ENCODE measurements around the gene FBXO21. TPM values are rescaled to one million over a fixed set of nuclear protein-coding genes. Genes with fewer than 3 reads are reported as not detected.

Gene FBXO21
- total and polyA plus RNA-seq, 2 experiments from 2014 or later: 46.3 to 84.2 TPM

DNA sequence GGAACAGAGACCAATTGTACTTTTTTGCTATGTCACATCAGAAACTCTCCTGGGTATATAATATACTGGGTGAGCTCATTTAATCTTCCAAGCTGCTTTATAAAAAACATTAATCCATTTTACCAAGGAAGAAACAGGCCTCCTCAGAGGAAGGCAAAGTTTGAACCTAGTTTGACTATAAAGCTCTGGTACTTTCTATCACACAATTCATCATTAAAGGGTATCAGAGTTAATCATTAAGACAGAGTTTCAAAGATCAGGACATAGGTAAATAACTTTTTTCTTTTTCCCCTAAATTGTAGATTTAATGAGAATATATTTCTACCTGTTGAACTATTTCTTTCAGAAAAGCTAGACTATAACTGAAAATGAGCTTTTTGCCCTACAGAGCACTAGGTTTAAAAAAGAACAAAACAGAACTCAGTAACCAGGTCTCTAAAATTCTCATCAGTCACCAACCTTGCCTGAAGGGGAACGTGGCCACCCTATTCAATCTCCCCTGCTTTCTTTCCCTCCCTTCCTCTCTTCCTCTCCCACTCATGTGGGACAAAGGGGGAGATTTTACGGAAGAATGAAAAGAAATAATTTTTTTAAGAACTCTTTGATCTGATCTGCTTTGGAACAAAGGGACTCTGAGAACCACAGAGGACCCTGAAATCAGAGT lies 18.6 kb downstream of the FBXO21 start:
- H3K4me1 ChIP-seq (ENCODE audit: insufficient read depth): no peaks in the 10 kb centered on the region
- no peak overlapping the region for H3K4me2 ChIP-seq
- H3K36me3 ChIP-seq (ENCODE audit: insufficient read depth): peaks cover 66% of the 10 kb centered on the region
- no peak overlapping the region for H3K4me3 ChIP-seq
- no peak for DNase-seq (ENCODE audit: low spot score)
- no peaks in the 10 kb centered on the region for H3K4me1 Mint-ChIP-seq
- TF ChIP-seq EZH2 (IDR thresholded peaks at IDR 0.05; ENCODE audit: low read depth, unreplicated experiment): no peak
- TF ChIP-seq ZNF114 (CRISPR knock-in tag; IDR thresholded peaks at IDR 0.05): no peak
- TF ChIP-seq POLR2AphosphoS5 (IDR thresholded peaks at IDR 0.05; ENCODE audit: low read depth): no peak
- no peaks in the 10 kb centered on the region for H3F3A ChIP-seq (replicated peaks; ENCODE audit: low read depth)
- H3K36me3 Mint-ChIP-seq (ENCODE audit: low read depth): peaks cover 81% of the 10 kb centered on the region
- peaks cover 10% of the 10 kb centered on the region; the same call in 1 of the 2 replicates for H3K79me2 ChIP-seq (replicated peaks; ENCODE audit: insufficient read depth)
- no peaks in the 10 kb centered on the region for H3K27me3 Mint-ChIP-seq (ENCODE audit: insufficient read depth, low read depth, poor library complexity)
- no peak for ATAC-seq
- no peaks in the 10 kb centered on the region for H3K27me3 ChIP-seq (ENCODE audit: insufficient read depth)
- no peak overlapping the region for H3K27ac Mint-ChIP-seq
- no peak overlapping the region for H2AFZ ChIP-seq
- H3K4me3 Mint-ChIP-seq: no peak overlapping the region
- H3K27ac ChIP-seq (ENCODE audit: low read depth): peak overlapping the region; percentile 60
- no peaks in the 10 kb centered on the region for H3K9me3 Mint-ChIP-seq
- H4K20me1 ChIP-seq (replicated peaks; ENCODE audit: insufficient read depth): peaks cover 20% of the 10 kb centered on the region
- no peaks in the 10 kb centered on the region for H3K9me2 ChIP-seq (ENCODE audit: insufficient read depth)

DNA sequence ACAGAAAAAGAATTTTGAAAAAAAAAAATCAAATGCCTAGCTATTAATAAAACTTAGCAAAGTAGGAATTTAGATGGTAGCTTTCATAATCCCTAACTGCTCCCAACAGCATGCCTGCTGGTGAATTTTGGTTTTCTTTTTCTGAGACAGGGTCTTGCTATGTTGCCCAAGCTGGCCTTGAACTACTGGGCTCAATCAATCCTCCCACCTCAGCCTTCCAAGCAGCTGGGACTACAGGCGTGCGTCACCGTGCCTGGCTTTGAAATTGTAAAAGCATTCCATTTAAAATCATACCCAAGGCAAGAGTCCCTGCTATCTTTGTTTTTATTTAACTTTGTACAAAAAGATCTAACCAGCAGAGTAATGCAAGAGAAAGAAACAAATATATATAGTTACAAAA lies 20.7 kb downstream of the FBXO21 start:
- no peaks in the 10 kb centered on the region for H3F3A ChIP-seq (replicated peaks; ENCODE audit: low read depth)
- ATAC-seq: no peak
- no peak for DNase-seq (ENCODE audit: low spot score)
- no peak overlapping the region for H3K4me3 Mint-ChIP-seq
- no peak overlapping the region for H3K4me2 ChIP-seq
- H3K27ac ChIP-seq (ENCODE audit: low read depth): no peak overlapping the region
- no peak overlapping the region for H2AFZ ChIP-seq
- H3K27me3 Mint-ChIP-seq (ENCODE audit: insufficient read depth, low read depth, poor library complexity): no peaks in the 10 kb centered on the region
- H3K4me3 ChIP-seq: no peak overlapping the region
- no peaks in the 10 kb centered on the region for H3K27me3 ChIP-seq (ENCODE audit: insufficient read depth)
- peaks cover 10% of the 10 kb centered on the region; the same call in 1 of the 2 replicates for H3K79me2 ChIP-seq (replicated peaks; ENCODE audit: insufficient read depth)
- peaks cover 19% of the 10 kb centered on the region for H4K20me1 ChIP-seq (replicated peaks; ENCODE audit: insufficient read depth)
- H3K36me3 ChIP-seq (ENCODE audit: insufficient read depth): peaks cover 76% of the 10 kb centered on the region
- H3K4me1 Mint-ChIP-seq: no peaks in the 10 kb centered on the region
- H3K36me3 Mint-ChIP-seq (ENCODE audit: low read depth): peaks cover 84% of the 10 kb centered on the region
- no peaks in the 10 kb centered on the region for H3K9me2 ChIP-seq (ENCODE audit: insufficient read depth)
- H3K9me3 Mint-ChIP-seq: no peaks in the 10 kb centered on the region
- no peaks in the 10 kb centered on the region for H3K4me1 ChIP-seq (ENCODE audit: insufficient read depth)
- no peak overlapping the region for H3K27ac Mint-ChIP-seq
- TF ChIP-seq, protein P1, sequence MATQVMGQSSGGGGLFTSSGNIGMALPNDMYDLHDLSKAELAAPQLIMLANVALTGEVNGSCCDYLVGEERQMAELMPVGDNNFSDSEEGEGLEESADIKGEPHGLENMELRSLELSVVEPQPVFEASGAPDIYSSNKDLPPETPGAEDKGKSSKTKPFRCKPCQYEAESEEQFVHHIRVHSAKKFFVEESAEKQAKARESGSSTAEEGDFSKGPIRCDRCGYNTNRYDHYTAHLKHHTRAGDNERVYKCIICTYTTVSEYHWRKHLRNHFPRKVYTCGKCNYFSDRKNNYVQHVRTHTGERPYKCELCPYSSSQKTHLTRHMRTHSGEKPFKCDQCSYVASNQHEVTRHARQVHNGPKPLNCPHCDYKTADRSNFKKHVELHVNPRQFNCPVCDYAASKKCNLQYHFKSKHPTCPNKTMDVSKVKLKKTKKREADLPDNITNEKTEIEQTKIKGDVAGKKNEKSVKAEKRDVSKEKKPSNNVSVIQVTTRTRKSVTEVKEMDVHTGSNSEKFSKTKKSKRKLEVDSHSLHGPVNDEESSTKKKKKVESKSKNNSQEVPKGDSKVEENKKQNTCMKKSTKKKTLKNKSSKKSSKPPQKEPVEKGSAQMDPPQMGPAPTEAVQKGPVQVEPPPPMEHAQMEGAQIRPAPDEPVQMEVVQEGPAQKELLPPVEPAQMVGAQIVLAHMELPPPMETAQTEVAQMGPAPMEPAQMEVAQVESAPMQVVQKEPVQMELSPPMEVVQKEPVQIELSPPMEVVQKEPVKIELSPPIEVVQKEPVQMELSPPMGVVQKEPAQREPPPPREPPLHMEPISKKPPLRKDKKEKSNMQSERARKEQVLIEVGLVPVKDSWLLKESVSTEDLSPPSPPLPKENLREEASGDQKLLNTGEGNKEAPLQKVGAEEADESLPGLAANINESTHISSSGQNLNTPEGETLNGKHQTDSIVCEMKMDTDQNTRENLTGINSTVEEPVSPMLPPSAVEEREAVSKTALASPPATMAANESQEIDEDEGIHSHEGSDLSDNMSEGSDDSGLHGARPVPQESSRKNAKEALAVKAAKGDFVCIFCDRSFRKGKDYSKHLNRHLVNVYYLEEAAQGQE (IDR thresholded peaks at IDR 0.05; ENCODE audit: unreplicated experiment): no peak
- TF ChIP-seq JUNB (IDR thresholded peaks at IDR 0.05; ENCODE audit: unreplicated experiment) (no peak), STAT1 (IDR thresholded peaks at IDR 0.05; ENCODE audit: unreplicated experiment) (no peak), EZH2 (IDR thresholded peaks at IDR 0.05; ENCODE audit: low read depth, unreplicated experiment) (no peak), NANOG (IDR thresholded peaks at IDR 0.05; ENCODE audit: borderline replicate concordance) (no peak), ZNF114 (CRISPR knock-in tag; IDR thresholded peaks at IDR 0.05) (no peak), ZNF331 (CRISPR knock-in tag; IDR thresholded peaks at IDR 0.05; ENCODE audit: low read depth) (no peak), CREB1 (CRISPR knock-in tag; IDR thresholded peaks at IDR 0.05; ENCODE audit: low read depth) (no peak), POLR2AphosphoS5 (IDR thresholded peaks at IDR 0.05; ENCODE audit: low read depth) (no peak)
- TF ChIP-seq, protein P2, sequence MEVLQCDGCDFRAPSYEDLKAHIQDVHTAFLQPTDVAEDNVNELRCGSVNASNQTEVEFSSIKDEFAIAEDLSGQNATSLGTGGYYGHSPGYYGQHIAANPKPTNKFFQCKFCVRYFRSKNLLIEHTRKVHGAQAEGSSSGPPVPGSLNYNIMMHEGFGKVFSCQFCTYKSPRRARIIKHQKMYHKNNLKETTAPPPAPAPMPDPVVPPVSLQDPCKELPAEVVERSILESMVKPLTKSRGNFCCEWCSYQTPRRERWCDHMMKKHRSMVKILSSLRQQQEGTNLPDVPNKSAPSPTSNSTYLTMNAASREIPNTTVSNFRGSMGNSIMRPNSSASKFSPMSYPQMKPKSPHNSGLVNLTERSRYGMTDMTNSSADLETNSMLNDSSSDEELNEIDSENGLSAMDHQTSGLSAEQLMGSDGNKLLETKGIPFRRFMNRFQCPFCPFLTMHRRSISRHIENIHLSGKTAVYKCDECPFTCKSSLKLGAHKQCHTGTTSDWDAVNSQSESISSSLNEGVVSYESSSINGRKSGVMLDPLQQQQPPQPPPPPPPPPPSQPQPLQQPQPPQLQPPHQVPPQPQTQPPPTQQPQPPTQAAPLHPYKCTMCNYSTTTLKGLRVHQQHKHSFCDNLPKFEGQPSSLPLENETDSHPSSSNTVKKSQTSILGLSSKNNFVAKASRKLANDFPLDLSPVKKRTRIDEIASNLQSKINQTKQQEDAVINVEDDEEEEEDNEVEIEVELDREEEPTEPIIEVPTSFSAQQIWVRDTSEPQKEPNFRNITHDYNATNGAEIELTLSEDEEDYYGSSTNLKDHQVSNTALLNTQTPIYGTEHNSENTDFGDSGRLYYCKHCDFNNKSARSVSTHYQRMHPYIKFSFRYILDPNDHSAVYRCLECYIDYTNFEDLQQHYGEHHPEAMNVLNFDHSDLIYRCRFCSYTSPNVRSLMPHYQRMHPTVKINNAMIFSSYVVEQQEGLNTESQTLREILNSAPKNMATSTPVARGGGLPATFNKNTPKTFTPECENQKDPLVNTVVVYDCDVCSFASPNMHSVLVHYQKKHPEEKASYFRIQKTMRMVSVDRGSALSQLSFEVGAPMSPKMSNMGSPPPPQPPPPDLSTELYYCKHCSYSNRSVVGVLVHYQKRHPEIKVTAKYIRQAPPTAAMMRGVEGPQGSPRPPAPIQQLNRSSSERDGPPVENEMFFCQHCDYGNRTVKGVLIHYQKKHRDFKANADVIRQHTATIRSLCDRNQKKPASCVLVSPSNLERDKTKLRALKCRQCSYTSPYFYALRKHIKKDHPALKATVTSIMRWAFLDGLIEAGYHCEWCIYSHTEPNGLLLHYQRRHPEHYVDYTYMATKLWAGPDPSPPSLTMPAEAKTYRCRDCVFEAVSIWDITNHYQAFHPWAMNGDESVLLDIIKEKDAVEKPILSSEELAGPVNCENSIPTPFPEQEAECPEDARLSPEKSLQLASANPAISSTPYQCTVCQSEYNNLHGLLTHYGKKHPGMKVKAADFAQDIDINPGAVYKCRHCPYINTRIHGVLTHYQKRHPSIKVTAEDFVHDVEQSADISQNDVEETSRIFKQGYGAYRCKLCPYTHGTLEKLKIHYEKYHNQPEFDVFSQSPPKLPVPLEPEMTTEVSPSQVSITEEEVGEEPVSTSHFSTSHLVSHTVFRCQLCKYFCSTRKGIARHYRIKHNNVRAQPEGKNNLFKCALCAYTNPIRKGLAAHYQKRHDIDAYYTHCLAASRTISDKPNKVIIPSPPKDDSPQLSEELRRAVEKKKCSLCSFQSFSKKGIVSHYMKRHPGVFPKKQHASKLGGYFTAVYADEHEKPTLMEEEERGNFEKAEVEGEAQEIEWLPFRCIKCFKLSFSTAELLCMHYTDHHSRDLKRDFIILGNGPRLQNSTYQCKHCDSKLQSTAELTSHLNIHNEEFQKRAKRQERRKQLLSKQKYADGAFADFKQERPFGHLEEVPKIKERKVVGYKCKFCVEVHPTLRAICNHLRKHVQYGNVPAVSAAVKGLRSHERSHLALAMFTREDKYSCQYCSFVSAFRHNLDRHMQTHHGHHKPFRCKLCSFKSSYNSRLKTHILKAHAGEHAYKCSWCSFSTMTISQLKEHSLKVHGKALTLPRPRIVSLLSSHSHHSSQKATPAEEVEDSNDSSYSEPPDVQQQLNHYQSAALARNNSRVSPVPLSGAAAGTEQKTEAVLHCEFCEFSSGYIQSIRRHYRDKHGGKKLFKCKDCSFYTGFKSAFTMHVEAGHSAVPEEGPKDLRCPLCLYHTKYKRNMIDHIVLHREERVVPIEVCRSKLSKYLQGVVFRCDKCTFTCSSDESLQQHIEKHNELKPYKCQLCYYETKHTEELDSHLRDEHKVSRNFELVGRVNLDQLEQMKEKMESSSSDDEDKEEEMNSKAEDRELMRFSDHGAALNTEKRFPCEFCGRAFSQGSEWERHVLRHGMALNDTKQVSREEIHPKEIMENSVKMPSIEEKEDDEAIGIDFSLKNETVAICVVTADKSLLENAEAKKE (CRISPR knock-in tag; IDR thresholded peaks at IDR 0.05): no peak
- TF ChIP-seq, protein P3, sequence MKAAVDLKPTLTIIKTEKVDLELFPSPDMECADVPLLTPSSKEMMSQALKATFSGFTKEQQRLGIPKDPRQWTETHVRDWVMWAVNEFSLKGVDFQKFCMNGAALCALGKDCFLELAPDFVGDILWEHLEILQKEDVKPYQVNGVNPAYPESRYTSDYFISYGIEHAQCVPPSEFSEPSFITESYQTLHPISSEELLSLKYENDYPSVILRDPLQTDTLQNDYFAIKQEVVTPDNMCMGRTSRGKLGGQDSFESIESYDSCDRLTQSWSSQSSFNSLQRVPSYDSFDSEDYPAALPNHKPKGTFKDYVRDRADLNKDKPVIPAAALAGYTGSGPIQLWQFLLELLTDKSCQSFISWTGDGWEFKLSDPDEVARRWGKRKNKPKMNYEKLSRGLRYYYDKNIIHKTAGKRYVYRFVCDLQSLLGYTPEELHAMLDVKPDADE (IDR thresholded peaks at IDR 0.05): no peak
